Islet precursor cell (in vitro differentiated cells): ENCODE results near the gene USP15.

Source experiments
- DNase-seq: peaks from one replicate; pipeline ENCODE4 v3.0.0-alpha.2; 2018

Gene USP15

GRCh38 chr12:62285284-62285683, 25.1 kb downstream of the USP15 start:
- no peak for DNase-seq

- no peak for DNase-seq
Measured at GRCh38 chr12:62288328-62288727, 28.1 kb downstream of the USP15 start.

GRCh38 chr12:62290846-62291245, 30.6 kb downstream of the USP15 start:
- no peak for DNase-seq

- DNase-seq, result peak; percentile 54
Measured at GRCh38 chr12:62291864-62292760, 31.9 kb downstream of the USP15 start.

GRCh38 chr12:62292761-62293344, 32.6 kb downstream of the USP15 start:
- DNase-seq, result no peak

GRCh38 chr12:62294378-62294777, 34.2 kb downstream of the USP15 start:
- no peak for DNase-seq

- no peak for DNase-seq
Measured at GRCh38 chr12:62296001-62296400, 35.8 kb downstream of the USP15 start.

- no peak for DNase-seq
Measured at GRCh38 chr12:62297321-62297720, 37.1 kb downstream of the USP15 start.

- DNase-seq, result no peak
Measured at GRCh38 chr12:62299617-62300016, 39.4 kb downstream of the USP15 start.

- no peak for DNase-seq
Measured at GRCh38 chr12:62301080-62301798, 41.0 kb downstream of the USP15 start.

- no peak for DNase-seq
Measured at GRCh38 chr12:62301799-62302133, 41.6 kb downstream of the USP15 start.

- no peak for DNase-seq
Measured at GRCh38 chr12:62304560-62304959, 44.4 kb downstream of the USP15 start.

GRCh38 chr12:62305778-62306177, 45.6 kb downstream of the USP15 start:
- DNase-seq, result no peak

- DNase-seq, result no peak
Measured at GRCh38 chr12:62306569-62307530, 46.6 kb downstream of the USP15 start.

GRCh38 chr12:62308201-62308600, 48.0 kb downstream of the USP15 start:
- no peak for DNase-seq

- DNase-seq, result no peak
Measured at GRCh38 chr12:62313727-62314380, 53.6 kb downstream of the USP15 start.

GRCh38 chr12:62317017-62317416, 56.8 kb downstream of the USP15 start:
- DNase-seq, result no peak

- no peak for DNase-seq
Measured at GRCh38 chr12:62319058-62319457, 58.9 kb downstream of the USP15 start.

- DNase-seq, result no peak
Measured at GRCh38 chr12:62320054-62320453, 59.9 kb downstream of the USP15 start.

- DNase-seq, result no peak
Measured at GRCh38 chr12:62323386-62323785, 63.2 kb downstream of the USP15 start.

- no peak for DNase-seq
Measured at GRCh38 chr12:62328296-62328921, 68.2 kb downstream of the USP15 start.

- no peak for DNase-seq
Measured at GRCh38 chr12:62331306-62331705, 71.1 kb downstream of the USP15 start.
